HCT116 (cell line): ENCODE results near the gene TMC2. TPM values are rescaled to one million over a fixed set of nuclear protein-coding genes. Genes with fewer than 3 reads are reported as not detected.

ENCODE experiments used
- ATAC-seq: fragments of 200-7000 bp; cut with Tn5 transposase; 2 replicates; pipeline ENCODE4 v1.9.1; 2020; ENCODE audit warnings: mild to moderate bottlenecking, moderate library complexity
- BruUV-seq: library from RNA; stranded (reverse); fragments of 400-500 nt; replicated peaks from 2 replicates; lab custom pipeline; 2021; lab: Mats Ljungman, UMichigan
- CTCF ChIA-PET: fragments of 300-600 bp; sonication (Branson Sonifier 250); formaldehyde crosslinking; loops from one replicate; lab custom pipeline; 2021; ENCODE audit warnings: antibody characterized with exemption; lab: Charles Lee
- POLR2A ChIA-PET: fragments of 300-600, 350-600 bp; sonication (Branson Sonifier 250); formaldehyde crosslinking; loops from one replicate; lab custom pipeline; 2021; ENCODE audit warnings: antibody characterized with exemption; lab: Charles Lee
- RAD21 ChIA-PET, 2 experiments: fragments of 300-600 bp; sonication (Branson Sonifier 250); formaldehyde crosslinking; loops; one replicate each; lab custom pipeline; 2023; ENCODE audit warnings: low total read pairs in 2 of 2; ENCODE audit not compliant: uncharacterized antibody in 2 of 2, unreplicated experiment in 2 of 2, low non-redundant PET in 1 of 2; lab: Charles Lee
- DNase-seq: peaks from one replicate; pipeline ENCODE4 v3.0.0-alpha.2; 2010; ENCODE audit warnings: low read depth, low spot score
- H2AFZ ChIP-seq: fragments of 200-600 bp; shearing (Covaris generic), sonication (generic); 2 replicates; pipeline ENCODE4 v1.6.1; 2017; ENCODE audit warnings: low read depth, mixed run types, mixed read lengths, antibody characterized with exemption, low read length; ENCODE audit not compliant: poor library complexity, severe bottlenecking
- H3K27ac ChIP-seq: 2 replicates; pipeline ENCODE4 v1.5.1; 2012; ENCODE audit warnings: low read depth, low read length
- H3K27me3 ChIP-seq: fragments of 200-600 bp; sonication (generic); 2 replicates; pipeline ENCODE4 v1.6.1; 2016; ENCODE audit warnings: mixed run types, low read length, mixed read lengths; ENCODE audit not compliant: insufficient read depth
- H3K36me3 ChIP-seq, 2 experiments: fragments of 200-500 bp in 1 of 2; fragments of 200-600 bp in 1 of 2; sonication (Bioruptor generic) in 1 of 2; sonication (generic) in 1 of 2; 2 replicates each; pipeline versions ENCODE4 v1.5.1 to v1.6.1; 2014 to 2016; ENCODE audit warnings: low read length in 2 of 2, inconsistent platforms in 1 of 2, mixed read lengths in 1 of 2, mixed run types in 1 of 2; ENCODE audit not compliant: insufficient read depth in 2 of 2, control insufficient read depth in 1 of 2
- H3K4me1 ChIP-seq, 2 experiments: fragments of 200-600 bp in 1 of 2; sonication (generic) in 1 of 2; 2 replicates each; pipeline versions ENCODE4 v1.5.1 to v1.6.1; 2012 to 2017; ENCODE audit warnings: low read length in 2 of 2, inconsistent platforms in 1 of 2, mild to moderate bottlenecking in 1 of 2, mixed read lengths in 1 of 2, mixed run types in 1 of 2, moderate library complexity in 1 of 2; ENCODE audit not compliant: insufficient read depth in 2 of 2, control insufficient read depth in 1 of 2
- H3K4me2 ChIP-seq: fragments of 200-600 bp; sonication (generic); 2 replicates; pipeline ENCODE4 v1.6.1; 2017; ENCODE audit warnings: mixed run types, low read length, mixed read lengths
- H3K4me3 ChIP-seq, 2 experiments: fragments of 200-600 bp in 1 of 2; sonication (generic) in 1 of 2; replicated peaks in 1 of 2; 2 replicates each; pipeline ENCODE4 v1.5.1; 2011 to 2016; ENCODE audit warnings: low read length in 2 of 2, control low read depth in 1 of 2, low read depth in 1 of 2, mild to moderate bottlenecking in 1 of 2, mixed read lengths in 1 of 2, mixed run types in 1 of 2
- H3K79me2 ChIP-seq: fragments of 200-600 bp; sonication (generic); 2 replicates; pipeline ENCODE4 v1.6.1; 2017; ENCODE audit warnings: mild to moderate bottlenecking, mixed run types, low read length, moderate library complexity, mixed read lengths; ENCODE audit not compliant: insufficient read depth
- H3K9ac ChIP-seq: fragments of 200-600 bp; sonication (generic); 2 replicates; pipeline ENCODE4 v1.6.1; 2016; ENCODE audit warnings: low read length, mixed read lengths
- H3K9me2 ChIP-seq: fragments of 200-600 bp; sonication (generic), shearing (Covaris generic); 2 replicates; pipeline ENCODE4 v1.6.1; 2017; ENCODE audit warnings: mixed run types, mild to moderate bottlenecking, moderate library complexity; ENCODE audit not compliant: insufficient read depth
- H3K9me3 ChIP-seq, 2 experiments: fragments of 200-500 bp in 1 of 2; fragments of 200-600 bp in 1 of 2; sonication (Bioruptor generic) in 1 of 2; sonication (generic) in 1 of 2; 2 replicates each; pipeline ENCODE4 v1.6.1; 2014 to 2017; ENCODE audit warnings: low read length in 2 of 2, mixed read lengths in 2 of 2, inconsistent platforms in 1 of 2, low read depth in 1 of 2, mild to moderate bottlenecking in 1 of 2, mixed run types in 1 of 2, moderate library complexity in 1 of 2; ENCODE audit not compliant: control insufficient read depth in 1 of 2, insufficient read depth in 1 of 2
- H4K20me1 ChIP-seq: fragments of 200-600 bp; sonication (generic), shearing (Covaris generic); 2 replicates; pipeline ENCODE4 v1.6.1; 2017; ENCODE audit warnings: mixed run types, mild to moderate bottlenecking, moderate library complexity; ENCODE audit not compliant: insufficient read depth
- ATF3 ChIP-seq: IDR thresholded peaks from 2 replicates; pipeline ENCODE4 v1.6.1; 2012
- CTCF ChIP-seq, 3 experiments: fragments of 200-600 bp in 1 of 3; sonication (generic) in 1 of 3; IDR thresholded peaks in 2 of 3; conservative IDR thresholded peaks in 1 of 3; 2 replicates each; pipeline ENCODE4 v1.5.1; 2012 to 2017; ENCODE audit warnings: low read depth in 2 of 3, low read length in 2 of 3, antibody characterized with exemption in 1 of 3, borderline replicate concordance in 1 of 3, control low read depth in 1 of 3, mild to moderate bottlenecking in 1 of 3, mixed read lengths in 1 of 3, mixed run types in 1 of 3, moderate library complexity in 1 of 3; ENCODE audit not compliant: insufficient read depth in 1 of 3
- EGR1 ChIP-seq: IDR thresholded peaks from 2 replicates; pipeline ENCODE4 v1.6.1; 2012; ENCODE audit warnings: low read depth
- EZH2 ChIP-seq: fragments of 200-600 bp; sonication (generic); IDR thresholded peaks from 2 replicates; pipeline ENCODE4 v1.6.1; 2017; ENCODE audit warnings: antibody characterized with exemption, mixed run types
- EZH2phosphoT487 ChIP-seq: fragments of 200-600 bp; IDR thresholded peaks from 2 replicates; pipeline ENCODE4 v1.6.1; 2018; ENCODE audit warnings: antibody characterized with exemption, borderline replicate concordance
- JUND ChIP-seq: IDR thresholded peaks from 2 replicates; pipeline ENCODE4 v1.6.1; 2012
- POLR2A ChIP-seq: IDR thresholded peaks from 2 replicates; pipeline ENCODE4 v1.7.0; 2011; ENCODE audit warnings: borderline replicate concordance; ENCODE audit not compliant: insufficient read depth, insufficient read length; ENCODE audit errors: extremely low read depth
- POLR2AphosphoS5 ChIP-seq: IDR thresholded peaks from 2 replicates; pipeline ENCODE4 v1.6.1; 2011; ENCODE audit warnings: mild to moderate bottlenecking, low read depth, low read length, moderate library complexity
- RAD21 ChIP-seq: IDR thresholded peaks from 2 replicates; pipeline ENCODE4 v1.6.1; 2012; ENCODE audit warnings: low read depth, mild to moderate bottlenecking
- REST ChIP-seq: IDR thresholded peaks from 2 replicates; pipeline ENCODE4 v1.6.1; 2012; ENCODE audit warnings: low read depth
- SRF ChIP-seq: IDR thresholded peaks from 2 replicates; pipeline ENCODE4 v1.6.1; 2012; ENCODE audit warnings: low read depth
- TCF7L2 ChIP-seq: IDR thresholded peaks from 2 replicates; pipeline ENCODE4 v1.7.0; 2011; ENCODE audit warnings: borderline replicate concordance, inconsistent platforms; ENCODE audit not compliant: insufficient read depth, insufficient read length; ENCODE audit errors: extremely low read depth
- ZBTB33 ChIP-seq: IDR thresholded peaks from 2 replicates; pipeline ENCODE4 v1.6.1; 2011; ENCODE audit warnings: mild to moderate bottlenecking, low read length, moderate library complexity; ENCODE audit not compliant: insufficient replicate concordance; ENCODE audit errors: extremely low read depth
- ZFX ChIP-seq: fragments of 450-650 bp; IDR thresholded peaks from 2 replicates; pipeline ENCODE4 v1.6.1; 2017
- intact Hi-C: fragments of 100-400 bp; cut with micrococcal nuclease; formaldehyde crosslinking; loops from 2 replicates; pipeline ENCODE4 v1.10.0; 2022
- total RNA-seq: library from RNA; stranded (reverse); gene quantifications from one replicate; pipeline ENCODE4 v1.2.1, GENCODE V29; 2021; ENCODE audit not compliant: unreplicated experiment

The TMC2 gene
- total RNA-seq, 1 experiment from 2014 or later, result not detected

- H3K9me2 ChIP-seq, result no peaks in the 10 kb centered on the region
- no peaks in the 10 kb centered on the region for H3K36me3 ChIP-seq
- H3K79me2 ChIP-seq, result no peaks in the 10 kb centered on the region
- H3K27me3 ChIP-seq, result peaks cover 15% of the 10 kb centered on the region; the same call in 1 of the 2 replicates
- ChIA-PET RAD21 (no interaction called here), POLR2A (no interaction called here), CTCF (interaction anchor here (1.5 to 3.8 kb wide), 2 partner anchors 13 to 15 kb away, joined by 3 to 22 read pairs; no protein-coding TSS in a partner anchor)
- no peak overlapping the region for H3K4me2 ChIP-seq
- H3K4me1 ChIP-seq, result no peaks in the 10 kb centered on the region
- no peak overlapping the region for H3K4me3 ChIP-seq
- no peak overlapping the region for H3K9ac ChIP-seq
- BruUV-seq, result no TSS peak
- intact Hi-C loops, result no loop called here
- H3K9me3 ChIP-seq, result no peaks in the 10 kb centered on the region
- H3K27ac ChIP-seq, result no peak overlapping the region
- DNase-seq, result no peak
- ATAC-seq, result no peak
- no peak overlapping the region for H2AFZ ChIP-seq
- TF ChIP-seq RAD21 (no peak), REST (no peak), EGR1 (no peak), POLR2AphosphoS5 (no peak), CTCF (IDR thresholded peaks at IDR 0.05 in 2 of 3, conservative IDR thresholded peaks at IDR 0.05 in 1 of 3; ENCODE audit: borderline replicate concordance in 1 of 3, insufficient read depth in 1 of 3, low read depth in 2 of 3, low read length in 2 of 3) (no peak), EZH2phosphoT487 (no peak), POLR2A (no peak), ZFX (no peak), EZH2 (no peak), ATF3 (no peak), ZBTB33 (no peak), JUND (no peak), TCF7L2 (no peak), SRF (no peak)
- TF ChIP-seq, all 23 proteins: peak for 0
- H4K20me1 ChIP-seq, result no peaks in the 10 kb centered on the region
Measured at GRCh38 chr20:2537101-2537500, 728 bp downstream of the TMC2 start.
